IPS-NIHi7 (cell line): Measurements from ENCODE around the gene TMIGD1.
A peak's percentile ranks its signal among the peaks of the same experiment; 100 is the strongest.

Source experiments
- DNase-seq: peaks from one replicate; pipeline ENCODE4 v3.0.0; 2012; ENCODE audit warnings: mixed read lengths; ENCODE audit errors: extremely low spot score

The TMIGD1 gene

GRCh38 chr17:30326809-30327208 lies 7.0 kb downstream of the TMIGD1 start:
- no peak for DNase-seq

GRCh38 chr17:30324723-30325122 lies 9.1 kb downstream of the TMIGD1 start:
- no peak for DNase-seq

- DNase-seq: no peak
These were observed 9.9 kb downstream of the TMIGD1 start for GRCh38 chr17:30323895-30324319.

GRCh38 chr17:30323262-30323894 lies 10.5 kb downstream of the TMIGD1 start:
- DNase-seq: no peak

- no peak for DNase-seq
These were observed 12.5 kb downstream of the TMIGD1 start for GRCh38 chr17:30321314-30321713.

GRCh38 chr17:30318155-30318554 lies 15.7 kb downstream of the TMIGD1 start:
- DNase-seq: no peak

- DNase-seq: no peak
These were observed 17.1 kb downstream of the TMIGD1 start for GRCh38 chr17:30316736-30317135.

GRCh38 chr17:30315106-30315505 lies 18.8 kb downstream of the TMIGD1 start:
- no peak for DNase-seq

- DNase-seq: no peak
These were observed 19.4 kb downstream of the TMIGD1 start for GRCh38 chr17:30314474-30314873.

- no peak for DNase-seq
These were observed 21.6 kb downstream of the TMIGD1 start for GRCh38 chr17:30312226-30312625.

GRCh38 chr17:30310562-30310961 lies 23.3 kb downstream of the TMIGD1 start:
- DNase-seq: no peak

GRCh38 chr17:30309591-30309990 lies 24.3 kb downstream of the TMIGD1 start:
- no peak for DNase-seq

- no peak for DNase-seq
These were observed 25.5 kb downstream of the TMIGD1 start for GRCh38 chr17:30308406-30308805.

GRCh38 chr17:30304778-30305177 lies 29.1 kb downstream of the TMIGD1 start:
- DNase-seq: no peak

GRCh38 chr17:30302241-30302640 lies 31.6 kb downstream of the TMIGD1 start:
- DNase-seq: no peak

- DNase-seq: no peak
These were observed 33.0 kb downstream of the TMIGD1 start for GRCh38 chr17:30300818-30301217.

GRCh38 chr17:30299000-30299399 lies 34.9 kb downstream of the TMIGD1 start:
- DNase-seq: no peak

GRCh38 chr17:30297715-30298114 lies 36.1 kb downstream of the TMIGD1 start:
- DNase-seq: no peak

GRCh38 chr17:30296499-30297080 lies 37.3 kb downstream of the TMIGD1 start:
- no peak for DNase-seq

GRCh38 chr17:30292286-30292858 lies 41.5 kb downstream of the TMIGD1 start:
- DNase-seq: peak; percentile 75

GRCh38 chr17:30291543-30292285 lies 42.1 kb downstream of the TMIGD1 start, which contains the start of gene BLMH:
BLMH (minus strand) TSS chr17:30291944; CDS start chr17:30291819, 125 bp downstream.
- DNase-seq: peak; percentile 96

- peak; percentile 58 for DNase-seq
These were observed 42.9 kb downstream of the TMIGD1 start for GRCh38 chr17:30290696-30291542.
